HG03095 (cell line): ENCODE data around the gene PIEZO2.

Source experiments
- ATAC-seq: cut with Tn5 transposase; IDR thresholded peaks from one replicate; pipeline ENCODE4 v1.9.1; 2021; ENCODE audit warnings: moderate library complexity; ENCODE audit not compliant: unreplicated experiment

Gene PIEZO2

GRCh38 chr18:10798727-10799550, 350.4 kb downstream of the PIEZO2 start:
- no peak for ATAC-seq

- no peak for ATAC-seq
These were observed 351.5 kb downstream of the PIEZO2 start for GRCh38 chr18:10797896-10798295.

GRCh38 chr18:10794771-10795170, 354.6 kb downstream of the PIEZO2 start:
- no peak for ATAC-seq

- no peak for ATAC-seq
These were observed 355.5 kb downstream of the PIEZO2 start for GRCh38 chr18:10793730-10794370.

- ATAC-seq: no peak
These were observed 357.2 kb downstream of the PIEZO2 start for GRCh38 chr18:10792181-10792580.

- no peak for ATAC-seq
These were observed 358.1 kb downstream of the PIEZO2 start for GRCh38 chr18:10791169-10791831.

- ATAC-seq: no peak
These were observed 360.2 kb downstream of the PIEZO2 start for GRCh38 chr18:10789180-10789579.

GRCh38 chr18:10787293-10787901, 362.0 kb downstream of the PIEZO2 start:
- ATAC-seq: peak; percentile 88

- no peak for ATAC-seq
These were observed 363.6 kb downstream of the PIEZO2 start for GRCh38 chr18:10785798-10786197.

GRCh38 chr18:10784596-10785202, 364.7 kb downstream of the PIEZO2 start:
- no peak for ATAC-seq

- ATAC-seq: no peak
These were observed 365.4 kb downstream of the PIEZO2 start for GRCh38 chr18:10783941-10784340.

- ATAC-seq: no peak
These were observed 372.9 kb downstream of the PIEZO2 start for GRCh38 chr18:10776493-10776892.

GRCh38 chr18:10775026-10775425, 374.3 kb downstream of the PIEZO2 start:
- ATAC-seq: no peak

- no peak for ATAC-seq
These were observed 378.2 kb downstream of the PIEZO2 start for GRCh38 chr18:10771053-10771709.

GRCh38 chr18:10770264-10770663, 379.1 kb downstream of the PIEZO2 start:
- ATAC-seq: no peak

GRCh38 chr18:10768221-10768620, 381.1 kb downstream of the PIEZO2 start:
- no peak for ATAC-seq

GRCh38 chr18:10767658-10768057, 381.7 kb downstream of the PIEZO2 start:
- ATAC-seq: no peak

GRCh38 chr18:10760986-10761385, 388.4 kb downstream of the PIEZO2 start:
- no peak for ATAC-seq

GRCh38 chr18:10759241-10759640, 390.1 kb downstream of the PIEZO2 start:
- ATAC-seq: no peak

GRCh38 chr18:10757946-10758345, 391.4 kb downstream of the PIEZO2 start:
- no peak for ATAC-seq

- ATAC-seq: no peak
These were observed 392.0 kb downstream of the PIEZO2 start for GRCh38 chr18:10757349-10757748.
